SK-N-SH (cell line): Measurements from ENCODE around the gene SFMBT2.

ENCODE experiments used
- EZH2phosphoT487 ChIP-seq: fragments of 200-600 bp; sonication (generic); IDR thresholded peaks from 2 replicates; pipeline ENCODE4 v1.6.1; 2017; ENCODE audit warnings: low read depth, mixed run types, mild to moderate bottlenecking, antibody characterized with exemption, moderate library complexity, borderline replicate concordance
- FOXM1 ChIP-seq: IDR thresholded peaks from 2 replicates; pipeline ENCODE4 v1.4.0; 2012; ENCODE audit warnings: low read depth, mild to moderate bottlenecking
- GABPA ChIP-seq: IDR thresholded peaks from 2 replicates; pipeline ENCODE4 v1.4.0; 2012; ENCODE audit warnings: low read depth, mild to moderate bottlenecking
- JUND ChIP-seq: IDR thresholded peaks from 2 replicates; pipeline ENCODE4 v1.4.0; 2012
- RAD21 ChIP-seq: IDR thresholded peaks from 2 replicates; pipeline ENCODE4 v1.6.1; 2012; ENCODE audit warnings: mild to moderate bottlenecking, low read length
- RFX5 ChIP-seq: IDR thresholded peaks from 2 replicates; pipeline ENCODE4 v1.6.1; 2012; ENCODE audit warnings: mild to moderate bottlenecking, improper control_type of control experiment, low read length
- SMC3 ChIP-seq: IDR thresholded peaks from 2 replicates; pipeline ENCODE4 v1.6.1; 2012; ENCODE audit warnings: low read depth, low read length, improper control_type of control experiment
- TCF12 ChIP-seq: IDR thresholded peaks from 2 replicates; pipeline ENCODE4 v1.4.0; 2012
- TF ChIP-seq, protein P1 (sequence below): fragments of 200-600 bp; sonication (generic); IDR thresholded peaks from 2 replicates; pipeline ENCODE4 v1.6.1; 2017; ENCODE audit warnings: antibody characterized with exemption, mild to moderate bottlenecking, moderate library complexity
- TF ChIP-seq, protein P2 (sequence below): IDR thresholded peaks from 2 replicates; pipeline ENCODE4; 2012

DNA sequence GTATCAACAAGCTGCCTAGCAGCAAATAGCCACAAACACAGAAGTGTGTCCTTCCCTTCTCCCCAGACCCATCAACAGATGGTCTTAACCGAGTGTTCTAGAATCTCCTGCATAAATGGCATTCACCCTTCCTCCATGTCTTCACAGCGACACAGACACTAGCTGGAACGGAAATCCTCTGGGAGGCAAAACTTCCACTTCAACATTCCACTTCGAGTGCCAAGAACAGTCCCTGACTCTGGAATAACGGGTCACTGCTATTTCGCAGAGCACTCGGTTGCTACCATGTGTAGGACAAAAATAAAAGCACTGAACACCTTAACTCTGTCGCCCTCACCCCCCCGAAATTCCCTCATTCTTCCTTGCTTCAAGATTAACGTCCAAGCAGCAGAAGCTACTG lies 65.1 kb downstream of the SFMBT2 start:
- TF ChIP-seq, protein P1, sequence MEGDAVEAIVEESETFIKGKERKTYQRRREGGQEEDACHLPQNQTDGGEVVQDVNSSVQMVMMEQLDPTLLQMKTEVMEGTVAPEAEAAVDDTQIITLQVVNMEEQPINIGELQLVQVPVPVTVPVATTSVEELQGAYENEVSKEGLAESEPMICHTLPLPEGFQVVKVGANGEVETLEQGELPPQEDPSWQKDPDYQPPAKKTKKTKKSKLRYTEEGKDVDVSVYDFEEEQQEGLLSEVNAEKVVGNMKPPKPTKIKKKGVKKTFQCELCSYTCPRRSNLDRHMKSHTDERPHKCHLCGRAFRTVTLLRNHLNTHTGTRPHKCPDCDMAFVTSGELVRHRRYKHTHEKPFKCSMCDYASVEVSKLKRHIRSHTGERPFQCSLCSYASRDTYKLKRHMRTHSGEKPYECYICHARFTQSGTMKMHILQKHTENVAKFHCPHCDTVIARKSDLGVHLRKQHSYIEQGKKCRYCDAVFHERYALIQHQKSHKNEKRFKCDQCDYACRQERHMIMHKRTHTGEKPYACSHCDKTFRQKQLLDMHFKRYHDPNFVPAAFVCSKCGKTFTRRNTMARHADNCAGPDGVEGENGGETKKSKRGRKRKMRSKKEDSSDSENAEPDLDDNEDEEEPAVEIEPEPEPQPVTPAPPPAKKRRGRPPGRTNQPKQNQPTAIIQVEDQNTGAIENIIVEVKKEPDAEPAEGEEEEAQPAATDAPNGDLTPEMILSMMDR, result no peak
- no peak for TF ChIP-seq RFX5
- no peak for TF ChIP-seq JUND
- TF ChIP-seq SMC3, result no peak
- TF ChIP-seq GABPA, result no peak
- TF ChIP-seq EZH2phosphoT487, result no peak
- TF ChIP-seq RAD21, result no peak
- no peak for TF ChIP-seq TCF12
- TF ChIP-seq FOXM1, result no peak
- TF ChIP-seq, protein P2, sequence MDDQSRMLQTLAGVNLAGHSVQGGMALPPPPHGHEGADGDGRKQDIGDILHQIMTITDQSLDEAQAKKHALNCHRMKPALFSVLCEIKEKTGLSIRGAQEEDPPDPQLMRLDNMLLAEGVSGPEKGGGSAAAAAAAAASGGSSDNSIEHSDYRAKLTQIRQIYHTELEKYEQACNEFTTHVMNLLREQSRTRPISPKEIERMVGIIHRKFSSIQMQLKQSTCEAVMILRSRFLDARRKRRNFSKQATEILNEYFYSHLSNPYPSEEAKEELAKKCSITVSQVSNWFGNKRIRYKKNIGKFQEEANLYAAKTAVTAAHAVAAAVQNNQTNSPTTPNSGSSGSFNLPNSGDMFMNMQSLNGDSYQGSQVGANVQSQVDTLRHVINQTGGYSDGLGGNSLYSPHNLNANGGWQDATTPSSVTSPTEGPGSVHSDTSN, result no peak
